ENCODE results near the gene DHH.
"Not testable (repeated sequence)": the region's sequence is repeated elsewhere in the genome, so short reads cannot be mapped to it uniquely, and the experiment has no call there.

Gene DHH

GRCh38 chr12:49068879-49069506, 25.6 kb downstream of the DHH start:
- FAIRE-seq: no peak

- no peak for FAIRE-seq
Observed at GRCh38 chr12:49066120-49066519, 28.5 kb downstream of the DHH start.

- FAIRE-seq: no peak
Observed at GRCh38 chr12:49064767-49065152, 29.8 kb downstream of the DHH start.

- not testable (repeated sequence) for FAIRE-seq
Observed at GRCh38 chr12:49061916-49062315, 32.7 kb downstream of the DHH start.

- FAIRE-seq: no peak
Observed at GRCh38 chr12:49061157-49061650, 33.4 kb downstream of the DHH start.

- no peak for FAIRE-seq
Observed at GRCh38 chr12:49060237-49061156, 34.1 kb downstream of the DHH start, which contains the start of gene KMT2D. TSS of gene KMT2D (minus strand) at chr12:49060794. CDS start at chr12:49055324, 5,470 bp downstream.

GRCh38 chr12:49059299-49060171, 35.1 kb downstream of the DHH start:
- no peak for FAIRE-seq

- FAIRE-seq: no peak
Observed at GRCh38 chr12:49059045-49059298, 35.6 kb downstream of the DHH start.

GRCh38 chr12:49058366-49059044, 36.1 kb downstream of the DHH start:
- FAIRE-seq: no peak

GRCh38 chr12:49057888-49058287, 36.7 kb downstream of the DHH start:
- no peak for FAIRE-seq

- FAIRE-seq: peak; percentile 66
Observed at GRCh38 chr12:49055978-49056754, 38.4 kb downstream of the DHH start.

- no peak for FAIRE-seq
Observed at GRCh38 chr12:49055092-49055491, 39.5 kb downstream of the DHH start.

GRCh38 chr12:49054524-49054923, 40.1 kb downstream of the DHH start:
- no peak for FAIRE-seq

GRCh38 chr12:49054096-49054495, 40.5 kb downstream of the DHH start:
- no peak for FAIRE-seq

GRCh38 chr12:49052451-49053208, 42.0 kb downstream of the DHH start:
- no peak for FAIRE-seq

- no peak for FAIRE-seq
Observed at GRCh38 chr12:49051777-49052438, 42.7 kb downstream of the DHH start.

GRCh38 chr12:49051373-49051764, 43.2 kb downstream of the DHH start:
- FAIRE-seq: no peak

GRCh38 chr12:49050507-49051372, 43.9 kb downstream of the DHH start:
- FAIRE-seq: no peak

GRCh38 chr12:49049566-49050224, 44.9 kb downstream of the DHH start:
- no peak for FAIRE-seq

Data from G401.6 (cell line).